HL-60 (cell line): ENCODE measurements around the gene HIRA.

Experiments
- CTCF ChIP-seq: IDR thresholded peaks from one replicate; pipeline ENCODE4 v1.5.1; 2011; ENCODE audit warnings: low read length, control low read depth, inconsistent platforms; ENCODE audit not compliant: insufficient read depth
- GABPA ChIP-seq: IDR thresholded peaks from 2 replicates; pipeline ENCODE4 v1.6.1; 2012; ENCODE audit warnings: low read depth
- POLR2AphosphoS5 ChIP-seq: IDR thresholded peaks from 2 replicates; pipeline ENCODE4 v1.6.1; 2012; ENCODE audit warnings: low read depth
- TF ChIP-seq, protein P1 (sequence below): IDR thresholded peaks from 2 replicates; pipeline ENCODE4 v1.6.1; 2012; ENCODE audit warnings: low read depth; ENCODE audit not compliant: insufficient replicate concordance

GRCh38 chr22:19367763-19368367, 63.7 kb downstream of the HIRA start:
- TF ChIP-seq CTCF (no peak), POLR2AphosphoS5 (no peak), GABPA (no peak)
- TF ChIP-seq, protein P1, sequence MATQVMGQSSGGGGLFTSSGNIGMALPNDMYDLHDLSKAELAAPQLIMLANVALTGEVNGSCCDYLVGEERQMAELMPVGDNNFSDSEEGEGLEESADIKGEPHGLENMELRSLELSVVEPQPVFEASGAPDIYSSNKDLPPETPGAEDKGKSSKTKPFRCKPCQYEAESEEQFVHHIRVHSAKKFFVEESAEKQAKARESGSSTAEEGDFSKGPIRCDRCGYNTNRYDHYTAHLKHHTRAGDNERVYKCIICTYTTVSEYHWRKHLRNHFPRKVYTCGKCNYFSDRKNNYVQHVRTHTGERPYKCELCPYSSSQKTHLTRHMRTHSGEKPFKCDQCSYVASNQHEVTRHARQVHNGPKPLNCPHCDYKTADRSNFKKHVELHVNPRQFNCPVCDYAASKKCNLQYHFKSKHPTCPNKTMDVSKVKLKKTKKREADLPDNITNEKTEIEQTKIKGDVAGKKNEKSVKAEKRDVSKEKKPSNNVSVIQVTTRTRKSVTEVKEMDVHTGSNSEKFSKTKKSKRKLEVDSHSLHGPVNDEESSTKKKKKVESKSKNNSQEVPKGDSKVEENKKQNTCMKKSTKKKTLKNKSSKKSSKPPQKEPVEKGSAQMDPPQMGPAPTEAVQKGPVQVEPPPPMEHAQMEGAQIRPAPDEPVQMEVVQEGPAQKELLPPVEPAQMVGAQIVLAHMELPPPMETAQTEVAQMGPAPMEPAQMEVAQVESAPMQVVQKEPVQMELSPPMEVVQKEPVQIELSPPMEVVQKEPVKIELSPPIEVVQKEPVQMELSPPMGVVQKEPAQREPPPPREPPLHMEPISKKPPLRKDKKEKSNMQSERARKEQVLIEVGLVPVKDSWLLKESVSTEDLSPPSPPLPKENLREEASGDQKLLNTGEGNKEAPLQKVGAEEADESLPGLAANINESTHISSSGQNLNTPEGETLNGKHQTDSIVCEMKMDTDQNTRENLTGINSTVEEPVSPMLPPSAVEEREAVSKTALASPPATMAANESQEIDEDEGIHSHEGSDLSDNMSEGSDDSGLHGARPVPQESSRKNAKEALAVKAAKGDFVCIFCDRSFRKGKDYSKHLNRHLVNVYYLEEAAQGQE: no peak
